Skeletal muscle satellite cell (primary cell): ENCODE results near the gene UCK2.

Source experiments
- H3K27me3 ChIP-seq: 2 replicates; pipeline ENCODE4 v1.7.0; 2013; ENCODE audit warnings: low read length; ENCODE audit not compliant: control insufficient read depth, insufficient read depth
- H3K36me3 ChIP-seq: 2 replicates; pipeline ENCODE4 v1.7.0; 2013; ENCODE audit warnings: mild to moderate bottlenecking, control low read depth, low read length; ENCODE audit not compliant: insufficient read depth
- H3K4me1 ChIP-seq: 2 replicates; pipeline ENCODE4 v1.7.0; 2013; ENCODE audit warnings: low read length; ENCODE audit not compliant: control insufficient read depth, insufficient read depth
- H3K4me2 ChIP-seq: 2 replicates; pipeline ENCODE4 v1.7.0; 2013; ENCODE audit warnings: mild to moderate bottlenecking, low read length
- H3K4me3 ChIP-seq: 2 replicates; pipeline ENCODE4 v1.7.0; 2013; ENCODE audit warnings: low read length
- H3K9ac ChIP-seq: 2 replicates; pipeline ENCODE4 v1.7.0; 2013; ENCODE audit warnings: mild to moderate bottlenecking, low read depth, low read length, moderate library complexity
- H3K9me3 ChIP-seq: replicated peaks from 2 replicates; pipeline ENCODE4 v1.7.0; 2013; ENCODE audit warnings: mild to moderate bottlenecking, control low read depth, low read length

The UCK2 gene

GRCh38 chr1:165858364-165858823, 31.0 kb downstream of the UCK2 start:
- H3K4me1 ChIP-seq: peaks cover 61% of the 10 kb centered on the region
- no peaks in the 10 kb centered on the region for H3K9me3 ChIP-seq
- no peaks in the 10 kb centered on the region for H3K27me3 ChIP-seq
- H3K9ac ChIP-seq: no peak overlapping the region
- H3K4me2 ChIP-seq: no peak overlapping the region
- no peaks in the 10 kb centered on the region for H3K36me3 ChIP-seq
- peak overlapping the region; percentile 18 for H3K4me3 ChIP-seq

GRCh38 chr1:165858967-165859845, 31.8 kb downstream of the UCK2 start:
- Histone ChIP-seq H3K27me3 (no peaks in the 10 kb centered on the region), H3K4me2 (no peak overlapping the region), H3K9ac (no peak overlapping the region), H3K36me3 (no peaks in the 10 kb centered on the region), H3K4me3 (no peak overlapping the region), H3K4me1 (peaks cover 52% of the 10 kb centered on the region), H3K9me3 (no peaks in the 10 kb centered on the region)

GRCh38 chr1:165860065-165860464, 32.7 kb downstream of the UCK2 start:
- H3K4me1 ChIP-seq: peaks cover 48% of the 10 kb centered on the region
- no peak overlapping the region for H3K4me2 ChIP-seq
- H3K36me3 ChIP-seq: no peaks in the 10 kb centered on the region
- H3K9ac ChIP-seq: no peak overlapping the region
- H3K27me3 ChIP-seq: no peaks in the 10 kb centered on the region
- H3K4me3 ChIP-seq: no peak overlapping the region
- H3K9me3 ChIP-seq: no peaks in the 10 kb centered on the region

GRCh38 chr1:165861911-165862310, 34.5 kb downstream of the UCK2 start:
- Histone ChIP-seq H3K4me1 (peaks cover 35% of the 10 kb centered on the region), H3K9ac (no peak overlapping the region), H3K27me3 (no peaks in the 10 kb centered on the region), H3K4me2 (no peak overlapping the region), H3K36me3 (no peaks in the 10 kb centered on the region), H3K4me3 (no peak overlapping the region), H3K9me3 (no peaks in the 10 kb centered on the region)

- Histone ChIP-seq H3K4me3 (no peak overlapping the region), H3K9me3 (no peaks in the 10 kb centered on the region), H3K9ac (no peak overlapping the region), H3K27me3 (no peaks in the 10 kb centered on the region), H3K4me2 (no peak overlapping the region), H3K4me1 (peaks cover 31% of the 10 kb centered on the region), H3K36me3 (no peaks in the 10 kb centered on the region)
Measured at GRCh38 chr1:165862448-165862847, 35.0 kb downstream of the UCK2 start.

GRCh38 chr1:165863346-165863745, 35.9 kb downstream of the UCK2 start:
- H3K9me3 ChIP-seq: no peaks in the 10 kb centered on the region
- H3K4me1 ChIP-seq: peaks cover 22% of the 10 kb centered on the region
- no peaks in the 10 kb centered on the region for H3K27me3 ChIP-seq
- no peaks in the 10 kb centered on the region for H3K36me3 ChIP-seq
- H3K4me2 ChIP-seq: no peak overlapping the region
- no peak overlapping the region for H3K4me3 ChIP-seq
- H3K9ac ChIP-seq: no peak overlapping the region

GRCh38 chr1:165865633-165866340, 38.4 kb downstream of the UCK2 start:
- Histone ChIP-seq H3K4me2 (no peak overlapping the region), H3K27me3 (no peaks in the 10 kb centered on the region), H3K36me3 (no peaks in the 10 kb centered on the region), H3K9ac (no peak overlapping the region), H3K9me3 (no peaks in the 10 kb centered on the region), H3K4me3 (no peak overlapping the region), H3K4me1 (peaks cover 12% of the 10 kb centered on the region)

- Histone ChIP-seq H3K4me3 (no peak overlapping the region), H3K27me3 (no peaks in the 10 kb centered on the region), H3K9ac (no peak overlapping the region), H3K4me1 (peaks cover 13% of the 10 kb centered on the region), H3K9me3 (peaks cover 3% of the 10 kb centered on the region), H3K36me3 (no peaks in the 10 kb centered on the region), H3K4me2 (peak overlapping the region; percentile 6)
Measured at GRCh38 chr1:165869343-165869742, 41.9 kb downstream of the UCK2 start.

GRCh38 chr1:165871311-165872067, 44.1 kb downstream of the UCK2 start:
- Histone ChIP-seq H3K9ac (no peak overlapping the region), H3K27me3 (no peaks in the 10 kb centered on the region), H3K4me1 (peaks cover 12% of the 10 kb centered on the region), H3K4me3 (no peak overlapping the region), H3K36me3 (no peaks in the 10 kb centered on the region), H3K9me3 (peaks cover 3% of the 10 kb centered on the region), H3K4me2 (no peak overlapping the region)

- H3K36me3 ChIP-seq: no peaks in the 10 kb centered on the region
- no peak overlapping the region for H3K9ac ChIP-seq
- no peaks in the 10 kb centered on the region for H3K27me3 ChIP-seq
- no peak overlapping the region for H3K4me2 ChIP-seq
- no peak overlapping the region for H3K4me3 ChIP-seq
- H3K9me3 ChIP-seq: peaks cover 3% of the 10 kb centered on the region
- peaks cover 7% of the 10 kb centered on the region for H3K4me1 ChIP-seq
Measured at GRCh38 chr1:165873481-165873880, 46.1 kb downstream of the UCK2 start.

- H3K4me3 ChIP-seq: no peak overlapping the region
- H3K9me3 ChIP-seq: peaks cover 3% of the 10 kb centered on the region
- H3K27me3 ChIP-seq: no peaks in the 10 kb centered on the region
- peaks cover 7% of the 10 kb centered on the region for H3K4me1 ChIP-seq
- no peak overlapping the region for H3K9ac ChIP-seq
- no peak overlapping the region for H3K4me2 ChIP-seq
- H3K36me3 ChIP-seq: no peaks in the 10 kb centered on the region
Measured at GRCh38 chr1:165874643-165875042, 47.2 kb downstream of the UCK2 start.
